HCT116 (cell line): ENCODE results near the gene PRR20A.

Source experiments
- POLR2AphosphoS5 ChIP-seq: IDR thresholded peaks from 2 replicates; pipeline ENCODE4 v1.6.1; 2011; ENCODE audit warnings: mild to moderate bottlenecking, low read depth, low read length, moderate library complexity
- ZNF274 ChIP-seq: fragments of 200-500 bp; sonication (Bioruptor generic); IDR thresholded peaks from 2 replicates; pipeline ENCODE4 v1.6.1; 2014; ENCODE audit warnings: mild to moderate bottlenecking, low read depth, low read length, inconsistent platforms

DNA sequence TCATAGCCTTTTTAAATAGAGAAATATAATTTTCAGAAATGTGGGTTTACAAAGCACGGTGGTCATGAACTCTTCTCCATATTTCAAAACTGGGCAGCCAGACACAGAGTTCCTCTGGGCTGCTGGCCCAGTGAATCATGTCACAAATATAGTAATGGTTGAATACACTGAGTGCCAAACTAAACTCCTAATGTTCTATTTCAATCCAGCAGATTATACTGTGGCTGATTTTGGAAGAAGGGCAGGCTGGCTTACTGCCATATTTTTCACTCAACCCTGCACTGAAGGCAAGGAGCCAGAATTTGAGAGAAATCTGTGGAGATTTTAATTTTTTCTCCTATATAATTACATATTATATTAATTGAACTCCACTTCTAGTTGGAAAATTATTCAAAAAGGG, 17.0 kb upstream of the PRR20A start:
- TF ChIP-seq ZNF274 = no peak
- TF ChIP-seq POLR2AphosphoS5 = no peak
